GM23248 (cell line): ENCODE results near the gene LBHD2. TPM values are rescaled to one million over a fixed set of nuclear protein-coding genes. Genes with fewer than 3 reads are reported as not detected.

Source experiments
- DNase-seq: peaks from one replicate; pipeline ENCODE4 v3.0.0-alpha.2; 2015
- H2AFZ ChIP-seq: fragments of 200-600 bp; sonication (generic); 2 replicates; pipeline ENCODE4 v1.6.1; 2016; ENCODE audit warnings: antibody characterized with exemption
- H3F3A ChIP-seq: fragments of 200-600 bp; sonication (generic); 2 replicates; pipeline ENCODE4 v1.6.1; 2016; ENCODE audit warnings: mild to moderate bottlenecking, antibody characterized with exemption, mixed run types; ENCODE audit not compliant: insufficient read depth
- H3K27ac ChIP-seq: fragments of 200-600 bp; sonication (generic); 2 replicates; pipeline ENCODE4 v1.5.1; 2016; ENCODE audit warnings: mild to moderate bottlenecking
- H3K27me3 ChIP-seq: fragments of 200-600 bp; sonication (generic); replicated peaks from 2 replicates; pipeline ENCODE4 v1.6.1; 2016; ENCODE audit warnings: mild to moderate bottlenecking; ENCODE audit not compliant: insufficient read depth
- H3K36me3 ChIP-seq: fragments of 200-600 bp; sonication (generic); 2 replicates; pipeline ENCODE4 v1.6.1; 2016; ENCODE audit warnings: low read depth, mild to moderate bottlenecking
- H3K4me1 ChIP-seq: fragments of 200-600 bp; sonication (generic); 2 replicates; pipeline ENCODE4 v1.6.1; 2016; ENCODE audit warnings: mild to moderate bottlenecking; ENCODE audit not compliant: insufficient read depth
- H3K4me2 ChIP-seq: fragments of 200-600 bp; sonication (generic); one replicate; pipeline ENCODE4 v1.6.1; 2016; ENCODE audit warnings: mild to moderate bottlenecking; ENCODE audit not compliant: unreplicated experiment
- H3K4me3 ChIP-seq: fragments of 200-600 bp; sonication (generic); 2 replicates; pipeline ENCODE4 v1.5.1; 2016; ENCODE audit warnings: mild to moderate bottlenecking
- H3K79me2 ChIP-seq: fragments of 200-600 bp; sonication (generic); 2 replicates; pipeline ENCODE4 v1.6.1; 2016; ENCODE audit warnings: mild to moderate bottlenecking; ENCODE audit not compliant: insufficient read depth
- H3K9ac ChIP-seq: fragments of 200-600 bp; sonication (generic); 2 replicates; pipeline ENCODE4 v1.6.1; 2016; ENCODE audit warnings: mild to moderate bottlenecking
- H3K9me2 ChIP-seq: fragments of 200-600 bp; sonication (generic); 2 replicates; pipeline ENCODE4 v1.6.1; 2016; ENCODE audit warnings: mixed run types, mild to moderate bottlenecking, moderate library complexity; ENCODE audit not compliant: insufficient read depth
- H3K9me3 ChIP-seq: fragments of 200-600 bp; sonication (generic); one replicate; pipeline ENCODE4 v1.6.1; 2017; ENCODE audit warnings: low read depth
- H4K20me1 ChIP-seq: fragments of 200-600 bp; sonication (generic); 2 replicates; pipeline ENCODE4 v1.6.0; 2016; ENCODE audit not compliant: insufficient read depth
- EZH2 ChIP-seq: fragments of 200-600 bp; sonication (generic); IDR thresholded peaks from 2 replicates; pipeline ENCODE4 v1.6.1; 2018; ENCODE audit warnings: antibody characterized with exemption, mild to moderate bottlenecking; ENCODE audit not compliant: insufficient read depth, poor library complexity, severe bottlenecking
- EZH2phosphoT487 ChIP-seq: fragments of 200-600 bp; sonication (generic); IDR thresholded peaks from 2 replicates; pipeline ENCODE4 v1.6.1; 2018; ENCODE audit warnings: antibody characterized with exemption, moderate library complexity, mild to moderate bottlenecking, low read depth; ENCODE audit not compliant: insufficient read depth
- WGBS, 2 experiments: methylation state at CpG; one replicate each; pipeline ENCODE4 v1.1.6; 2015 to 2017; ENCODE audit warnings: low lambda C conversion rate in 2 of 2, low coverage in 1 of 2; ENCODE audit errors: missing lambda C conversion rate in 2 of 2; 5-methylcytosine and 5-hydroxymethylcytosine counted together
- in situ Hi-C: fragments of 300-500 bp; cut with MboI; formaldehyde crosslinking; loops from 2 replicates; pipeline ENCODE4 v1.15.0; 2020
- polyA plus RNA-seq: library from polyadenylated mRNA; unstranded; fragments of >200 nt; fragmentation: Nextera tagmentation; extraction: Ambion mirVana; gene quantifications from 2 replicates; pipeline ENCODE4 v1.2.1, GENCODE V29; 2016
- total RNA-seq: library from RNA; depleted of rRNA; stranded (reverse); fragments of >200 nt; shearing (Covaris generic); gene quantifications from 2 replicates; pipeline ENCODE4 v1.2.3, GENCODE V29; 2014

The LBHD2 gene
- total and polyA plus RNA-seq, 2 experiments from 2014 or later, result not detected

DNA sequence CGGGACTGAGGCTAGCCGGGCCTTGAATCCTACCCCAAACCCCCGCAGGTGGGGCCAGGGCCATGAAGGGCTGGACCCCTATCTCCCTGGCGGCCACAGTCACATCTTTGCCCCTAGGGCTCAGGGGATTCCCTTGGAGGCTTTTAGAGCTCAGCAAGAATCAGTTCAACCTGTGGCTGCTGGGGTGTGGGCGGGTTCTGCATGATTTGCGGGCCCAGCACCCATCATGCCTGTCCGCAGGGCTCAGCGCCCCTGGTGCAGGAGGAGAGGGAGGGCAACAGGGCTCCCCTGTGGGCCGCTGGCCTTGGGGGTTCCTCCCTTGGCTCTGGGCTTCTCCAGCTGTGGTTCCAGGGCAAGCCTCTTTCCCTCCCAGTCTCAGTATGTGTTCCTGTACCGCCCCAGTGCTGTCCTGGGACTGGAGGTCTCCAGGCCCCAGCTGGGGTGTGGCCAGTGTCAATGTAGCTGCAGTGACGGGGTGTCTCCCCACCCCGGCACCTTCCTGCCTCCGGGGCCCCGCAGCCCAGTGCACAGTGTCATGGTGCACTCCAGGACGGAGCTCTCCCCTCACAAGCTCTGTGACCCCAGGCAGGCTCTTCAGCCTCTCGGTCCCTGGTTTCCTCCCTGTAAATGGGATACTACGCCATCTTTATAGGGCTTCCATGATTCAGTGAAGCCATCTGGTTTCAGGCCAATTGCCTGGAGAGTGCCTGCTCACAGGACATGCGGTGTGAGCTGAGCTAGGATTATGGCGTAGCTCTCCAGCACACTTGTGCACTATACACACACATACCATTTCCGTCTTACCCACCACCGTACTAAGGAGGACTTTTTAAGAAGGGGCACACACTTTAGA lies 9.9 kb upstream of the LBHD2 start:
- H2AFZ ChIP-seq, result no peak overlapping the region; the same call in 1 of the 2 replicates
- peak; percentile 53 for DNase-seq
- H3K4me2 ChIP-seq, result no peak overlapping the region
- 53 to 60% methylated on average over 21 of the region's 21 CpGs for WGBS, 2 experiments
- in situ Hi-C loops, result no loop called here
- H3K27me3 ChIP-seq, result no peaks in the 10 kb centered on the region
- H3K4me3 ChIP-seq, result no peak overlapping the region
- no peaks in the 10 kb centered on the region for H3F3A ChIP-seq
- H4K20me1 ChIP-seq, result no peaks in the 10 kb centered on the region
- no peak overlapping the region for H3K9ac ChIP-seq
- H3K4me1 ChIP-seq, result no peaks in the 10 kb centered on the region; the same call in 1 of the 2 replicates
- no peaks in the 10 kb centered on the region for H3K79me2 ChIP-seq
- H3K9me2 ChIP-seq, result no peaks in the 10 kb centered on the region
- TF ChIP-seq EZH2 (no peak), EZH2phosphoT487 (no peak)
- H3K27ac ChIP-seq, result no peak overlapping the region
- no peaks in the 10 kb centered on the region for H3K36me3 ChIP-seq
- H3K9me3 ChIP-seq, result no peaks in the 10 kb centered on the region

DNA sequence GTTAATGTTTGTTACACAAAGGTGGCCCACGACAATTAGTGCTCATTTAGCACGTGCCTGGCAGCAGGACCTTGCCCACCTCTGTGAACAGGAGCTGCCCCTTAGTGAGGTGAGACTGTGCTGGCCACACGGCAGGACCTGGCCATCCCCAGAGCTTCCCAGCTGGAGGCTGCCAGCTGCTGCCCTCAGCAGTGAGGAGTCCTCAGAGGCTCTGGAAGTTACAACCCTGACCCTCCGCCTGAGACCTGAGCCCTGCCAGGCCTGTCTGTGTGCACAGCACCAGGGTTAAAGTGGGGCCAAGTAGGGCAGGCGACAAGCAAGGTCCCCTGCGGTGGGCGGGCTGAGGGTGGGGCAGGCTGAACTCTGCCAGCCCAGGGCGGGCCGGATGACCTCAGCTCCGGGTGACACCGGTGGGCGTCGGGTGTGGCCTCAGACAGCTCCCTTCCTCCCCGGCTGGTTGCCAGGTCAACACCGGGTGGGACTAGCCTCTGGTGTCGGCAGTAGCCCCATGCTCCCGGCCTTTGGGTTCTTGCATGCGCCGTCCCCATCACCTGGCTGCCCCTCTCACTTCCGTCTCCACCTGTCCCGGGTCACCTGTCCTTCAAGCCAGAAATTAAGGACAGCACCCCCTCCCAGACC lies 9.2 kb upstream of the LBHD2 start:
- no peaks in the 10 kb centered on the region; the same call in 1 of the 2 replicates for H3K4me1 ChIP-seq
- peak; percentile 61 for DNase-seq
- H3K9me3 ChIP-seq, result no peaks in the 10 kb centered on the region
- peak overlapping the region; percentile 67 for H3K4me3 ChIP-seq
- TF ChIP-seq EZH2 (no peak), EZH2phosphoT487 (no peak)
- peak overlapping the region; percentile 63 for H3K4me2 ChIP-seq
- no peaks in the 10 kb centered on the region for H3K27me3 ChIP-seq
- no peaks in the 10 kb centered on the region for H3K9me2 ChIP-seq
- no peaks in the 10 kb centered on the region for H3F3A ChIP-seq
- H3K27ac ChIP-seq, result no peak overlapping the region
- WGBS, 2 experiments, result 6 to 7% methylated on average over 12 to 14 of the region's 21 CpGs
- peak overlapping the region; percentile 75 for H3K9ac ChIP-seq
- peak overlapping the region; percentile 78 for H2AFZ ChIP-seq
- no peaks in the 10 kb centered on the region for H3K79me2 ChIP-seq
- no peaks in the 10 kb centered on the region for H4K20me1 ChIP-seq
- in situ Hi-C loops, result no loop called here
- no peaks in the 10 kb centered on the region for H3K36me3 ChIP-seq

DNA sequence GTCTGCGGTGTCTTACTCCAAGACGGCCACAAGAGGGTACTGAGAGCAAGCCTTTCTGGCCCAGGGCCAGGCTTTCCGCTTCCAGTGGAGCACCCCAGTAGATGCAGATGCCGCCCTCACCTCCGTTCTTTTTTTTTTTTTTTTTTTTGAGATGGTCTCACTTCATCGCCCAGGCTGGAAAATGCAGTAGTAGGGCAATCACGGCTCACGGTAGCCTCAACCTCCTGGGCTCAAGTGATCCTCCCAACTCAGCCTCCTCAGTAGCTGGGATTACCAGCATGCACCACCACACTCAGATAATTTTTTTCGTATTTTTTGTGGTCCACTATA lies 5.6 kb upstream of the LBHD2 start:
- WGBS, 2 experiments, result 3% methylated on average over 8 to 9 of the region's 9 CpGs

DNA sequence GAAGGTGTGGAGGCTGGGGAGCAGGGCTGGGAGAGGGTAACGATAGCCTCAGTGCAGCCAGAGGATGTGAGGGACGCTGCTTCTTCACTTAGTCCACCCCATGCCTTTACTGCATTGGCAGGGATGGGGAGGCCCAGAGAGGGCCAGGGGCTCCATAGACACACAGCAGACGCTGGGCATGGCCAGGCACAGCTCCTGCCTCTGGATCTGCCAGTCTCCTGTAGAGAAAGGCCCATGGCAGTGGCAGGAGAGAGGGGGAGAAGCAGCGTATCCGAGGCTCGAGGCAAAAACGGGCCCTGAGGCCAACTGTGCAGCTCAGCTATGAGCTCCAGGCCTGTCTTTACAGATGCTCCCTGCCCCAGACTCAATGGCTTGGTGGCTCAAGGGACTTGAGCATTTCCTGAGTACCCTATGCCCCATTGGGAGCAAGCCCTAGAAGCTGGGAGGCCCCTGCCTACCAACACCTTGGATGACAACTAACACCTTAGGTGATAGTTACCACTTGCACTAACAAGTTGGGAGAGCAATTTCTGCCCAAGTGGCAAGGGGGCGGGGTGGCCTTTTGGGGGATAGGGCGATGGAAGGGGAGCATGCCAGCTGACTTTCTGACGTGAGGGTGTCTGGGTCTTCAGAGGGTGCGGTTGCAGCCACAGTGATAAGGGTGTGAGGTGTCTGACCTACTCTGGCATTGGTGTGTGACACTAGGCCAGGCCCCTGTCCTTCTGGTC lies 5.0 kb upstream of the LBHD2 start:
- no peak overlapping the region for H2AFZ ChIP-seq
- DNase-seq, result no peak
- H3K27me3 ChIP-seq, result no peaks in the 10 kb centered on the region; the same call in 1 of the 2 replicates
- no peak overlapping the region for H3K9ac ChIP-seq
- H3K36me3 ChIP-seq, result no peaks in the 10 kb centered on the region
- TF ChIP-seq EZH2phosphoT487 (no peak), EZH2 (no peak)
- H3K79me2 ChIP-seq, result no peaks in the 10 kb centered on the region
- H3K27ac ChIP-seq, result no peak overlapping the region
- H3F3A ChIP-seq, result no peaks in the 10 kb centered on the region
- no peaks in the 10 kb centered on the region for H3K4me1 ChIP-seq
- H3K4me2 ChIP-seq, result no peak overlapping the region
- WGBS, 2 experiments, result 61 to 64% methylated on average over 11 of the region's 11 CpGs
- in situ Hi-C loops, result no loop called here
- no peaks in the 10 kb centered on the region for H3K9me3 ChIP-seq
- no peaks in the 10 kb centered on the region for H3K9me2 ChIP-seq
- H4K20me1 ChIP-seq, result no peaks in the 10 kb centered on the region
- no peak overlapping the region for H3K4me3 ChIP-seq

More for the DNA sequence above, 5.6 kb upstream of the LBHD2 start:
- no peak overlapping the region for H3K9ac ChIP-seq
- TF ChIP-seq EZH2 (no peak), EZH2phosphoT487 (no peak)
- H2AFZ ChIP-seq, result no peak overlapping the region
- H3K4me1 ChIP-seq, result no peaks in the 10 kb centered on the region
- H3K4me2 ChIP-seq, result no peak overlapping the region
- no peaks in the 10 kb centered on the region for H3K36me3 ChIP-seq
- H3K79me2 ChIP-seq, result no peaks in the 10 kb centered on the region
- DNase-seq, result peak; percentile 93
- H3K27ac ChIP-seq, result no peak overlapping the region
- no peaks in the 10 kb centered on the region for H3K9me3 ChIP-seq
- no peak overlapping the region for H3K4me3 ChIP-seq
- in situ Hi-C loops, result no loop called here
- H3F3A ChIP-seq, result no peaks in the 10 kb centered on the region
- no peaks in the 10 kb centered on the region for H3K9me2 ChIP-seq
- no peaks in the 10 kb centered on the region for H3K27me3 ChIP-seq
- H4K20me1 ChIP-seq, result no peaks in the 10 kb centered on the region
